ENCODE data around the gene TMEM208. TPM values are rescaled to one million over a fixed set of nuclear protein-coding genes. Genes with fewer than 3 reads are reported as not detected.
A peak's percentile ranks its signal among the peaks of the same experiment; 100 is the strongest.

The TMEM208 gene
- total RNA-seq, 1 donor from 2014 or later = 11.5 TPM

- Histone ChIP-seq H3K27me3 (ENCODE audit: low read depth) (no peaks in the 10 kb centered on the region), H3K4me3 (peak overlapping the region; percentile 12), H3K36me3 (peaks cover 36% of the 10 kb centered on the region), H3K9me3 (replicated peaks) (no peaks in the 10 kb centered on the region), H3K4me1 (peaks cover 66% of the 10 kb centered on the region), H3K27ac (replicated peaks) (peak overlapping the region; percentile 98)
- intact Hi-C loops (cut with micrococcal nuclease) = loop anchor here (5.0 kb wide), 1 partner anchor 996 kb away; the partner anchor contains the start of gene ESRP2
- no peak for TF ChIP-seq CTCF (IDR thresholded peaks at IDR 0.05; ENCODE audit: borderline replicate concordance)
- peak; percentile 81 for DNase-seq
These were observed 14.3 kb downstream of the TMEM208 start for GRCh38 chr16:67241008-67241900.

GRCh38 chr16:67242138-67242730 is 15.3 kb downstream of the TMEM208 start:
- DNase-seq = no peak
- no peak for TF ChIP-seq CTCF (IDR thresholded peaks at IDR 0.05; ENCODE audit: borderline replicate concordance)

DNA sequence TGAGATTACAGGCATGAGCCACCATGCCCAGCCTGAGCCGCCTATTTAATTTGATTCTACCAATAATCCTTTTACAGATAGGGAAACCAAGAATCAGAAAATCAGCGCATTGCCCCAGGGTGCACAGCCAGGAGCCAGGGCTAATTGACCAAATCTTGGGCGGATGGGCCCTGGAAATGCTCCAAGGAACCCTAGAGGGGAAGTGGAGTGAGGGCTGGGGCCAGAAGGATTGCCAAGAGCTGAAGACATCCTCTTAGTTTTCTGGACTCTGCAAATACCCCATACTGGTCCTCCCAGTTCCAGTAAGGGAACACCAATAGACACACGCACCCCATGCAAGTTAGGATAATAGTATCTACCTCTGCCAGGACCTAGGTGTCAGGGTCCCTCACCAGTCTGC is 16.6 kb downstream of the TMEM208 start:
- DNase-seq = no peak
- H3K4me3 ChIP-seq = no peak overlapping the region
- no peaks in the 10 kb centered on the region for H3K9me3 ChIP-seq (replicated peaks)
- intact Hi-C loops (cut with micrococcal nuclease) = loop anchor here (5.0 kb wide), 1 partner anchor 994 kb away; the partner anchor contains the start of gene ESRP2
- H3K36me3 ChIP-seq = peaks cover 15% of the 10 kb centered on the region
- H3K4me1 ChIP-seq = peaks cover 86% of the 10 kb centered on the region
- peak overlapping the region; percentile 98 for H3K27ac ChIP-seq (replicated peaks)
- no peak for TF ChIP-seq CTCF (IDR thresholded peaks at IDR 0.05; ENCODE audit: borderline replicate concordance)
- H3K27me3 ChIP-seq (ENCODE audit: low read depth) = peaks cover under 1% of the 10 kb centered on the region

More at GRCh38 chr16:67242138-67242730, 15.3 kb downstream of the TMEM208 start:
- H3K27ac ChIP-seq (replicated peaks) = peak overlapping the region; percentile 98
- H3K27me3 ChIP-seq (ENCODE audit: low read depth) = no peaks in the 10 kb centered on the region
- H3K36me3 ChIP-seq = peaks cover 27% of the 10 kb centered on the region
- H3K4me1 ChIP-seq = peaks cover 75% of the 10 kb centered on the region
- no peaks in the 10 kb centered on the region for H3K9me3 ChIP-seq (replicated peaks)
- H3K4me3 ChIP-seq = no peak overlapping the region
- intact Hi-C loops (cut with micrococcal nuclease) = loop anchor here (5.0 kb wide), 1 partner anchor 995 kb away; the partner anchor contains the start of gene ESRP2

DNA sequence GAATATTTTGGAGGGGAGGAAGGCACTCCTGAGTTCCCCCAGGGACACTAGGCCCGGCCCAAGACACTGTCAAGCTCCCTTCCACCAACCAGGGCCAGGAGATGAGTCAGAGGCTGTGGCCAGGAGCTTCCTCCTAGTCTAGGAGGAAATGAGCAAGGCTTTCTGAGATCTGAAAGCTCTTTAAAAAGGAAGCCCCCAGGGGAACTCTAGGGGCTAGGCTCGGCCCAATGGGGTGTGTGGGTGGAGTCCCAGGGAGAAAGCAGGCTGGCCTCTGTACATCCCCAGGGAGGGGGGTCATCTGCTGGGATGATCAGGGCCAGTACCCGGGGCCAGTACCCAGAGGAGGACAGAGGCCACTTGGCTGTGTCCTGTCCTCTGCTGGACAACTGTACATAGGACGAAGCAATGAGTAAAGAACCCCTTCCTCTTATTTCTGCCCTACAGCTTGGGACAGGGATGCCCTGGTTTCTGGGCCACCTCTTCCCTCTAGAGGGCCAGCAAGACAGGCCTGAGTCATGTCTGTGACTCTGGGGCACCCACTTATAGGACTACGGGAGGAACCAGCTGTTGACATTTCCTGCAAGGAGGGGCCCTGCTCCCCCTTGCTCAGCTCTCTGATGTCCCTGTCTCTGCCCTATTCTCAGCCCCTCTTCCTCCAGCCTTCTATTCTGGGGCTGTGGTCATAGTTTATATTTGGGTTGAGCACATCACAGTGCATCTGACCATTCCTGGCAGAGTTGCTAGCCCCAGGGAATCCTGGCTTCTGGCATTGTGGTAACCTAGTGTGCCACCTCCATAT is 17.7 kb downstream of the TMEM208 start:
- Histone ChIP-seq H3K27ac (replicated peaks) (peak overlapping the region; percentile 98), H3K9me3 (replicated peaks) (no peaks in the 10 kb centered on the region), H3K36me3 (peaks cover 4% of the 10 kb centered on the region), H3K4me1 (peaks cover 97% of the 10 kb centered on the region), H3K27me3 (ENCODE audit: low read depth) (peaks cover 10% of the 10 kb centered on the region), H3K4me3 (peak overlapping the region; percentile 88)
- peak; percentile 77 for DNase-seq
- peak; percentile 15 for TF ChIP-seq CTCF (IDR thresholded peaks at IDR 0.05; ENCODE audit: borderline replicate concordance)
- intact Hi-C loops (cut with micrococcal nuclease) = loop anchor here (5.0 kb wide), 1 partner anchor 993 kb away; the partner anchor contains the start of gene ESRP2

- H3K27ac ChIP-seq (replicated peaks) = peak overlapping the region; percentile 98
- intact Hi-C loops (cut with micrococcal nuclease) = no loop called here
- no peak for DNase-seq
- peak overlapping the region; percentile 88 for H3K4me3 ChIP-seq
- no peaks in the 10 kb centered on the region for H3K9me3 ChIP-seq (replicated peaks)
- H3K27me3 ChIP-seq (ENCODE audit: low read depth) = peaks cover 15% of the 10 kb centered on the region
- peaks cover 94% of the 10 kb centered on the region for H3K4me1 ChIP-seq
- H3K36me3 ChIP-seq = no peaks in the 10 kb centered on the region
- TF ChIP-seq CTCF (IDR thresholded peaks at IDR 0.05; ENCODE audit: borderline replicate concordance) = no peak
These were observed 18.3 kb downstream of the TMEM208 start for GRCh38 chr16:67245186-67245585.

Measured in left ventricle myocardium inferior (tissue), 1 donor.